Adrenal gland (tissue), 12 donors: ENCODE data around the gene MATK. TPM values are rescaled to one million over a fixed set of nuclear protein-coding genes. Genes with fewer than 3 reads are reported as not detected.

Experiments
- DNase-seq, 7 donors: peaks; one replicate each; pipeline ENCODE4 v3.0.0-alpha.2; 2019 to 2020
- H3K27ac ChIP-seq, 5 donors: fragments of 200-600 bp; sonication (generic) in 4 of 5; 1 replicate in 3 of 5; 2 replicates in 2 of 5; pipeline versions ENCODE4 v1.5.1 to v1.8.0; 2016 to 2020; ENCODE audit warnings: mild to moderate bottlenecking in 1 of 5
- H3K27me3 ChIP-seq: fragments of 200-600 bp; 2 replicates; pipeline ENCODE4 v1.8.0; 2021
- H3K36me3 ChIP-seq, 2 donors: fragments of 200-600 bp; replicated peaks in 1 of 2; 1 replicate in 1 of 2; 2 replicates in 1 of 2; pipeline versions ENCODE4 v1.5.1 to v1.8.0; 2018 to 2022
- H3K4me1 ChIP-seq, 2 donors: fragments of 200-600 bp; replicated peaks in 1 of 2; 1 replicate in 1 of 2; 2 replicates in 1 of 2; pipeline versions ENCODE4 v1.5.1 to v1.8.0; 2018 to 2021
- H3K4me3 ChIP-seq, 4 donors: fragments of 200-600 bp; sonication (generic) in 3 of 4; one replicate each; pipeline ENCODE4 v1.5.1; 2016 to 2018
- H3K9me3 ChIP-seq, 3 donors: fragments of 200-600 bp; sonication (generic) in 1 of 3; replicated peaks in 1 of 3; 1 replicate in 2 of 3; 2 replicates in 1 of 3; pipeline versions ENCODE4 v1.5.1 to v1.8.0; 2016 to 2021
- POLR2A ChIP-seq, 2 donors: fragments of 450-650 bp; IDR thresholded peaks; one replicate each; pipeline ENCODE4 v1.6.1; 2017; ENCODE audit warnings: antibody characterized with exemption in 2 of 2, mild to moderate bottlenecking in 2 of 2, moderate library complexity in 1 of 2
- WGBS, 4 donors: extraction: QIAGEN DNeasy Blood & Tissue Kit in 2 of 4; methylation state at CpG; one replicate each; pipeline versions ENCODE4 v1.1.5 to v1.1.7; 2013 to 2017; 5-methylcytosine and 5-hydroxymethylcytosine counted together
- intact Hi-C, 2 donors: fragments of 100-400 bp; cut with DNase I; formaldehyde crosslinking; loops; one replicate each; pipeline versions ENCODE4 v1.14.1 to v1.15.0; 2022 to 2023
- polyA plus RNA-seq, 3 donors: library from polyadenylated mRNA; stranded (reverse); fragments of 200-250 nt in 2 of 3; fragments of 350-450 nt in 1 of 3; fragmentation: Illumina TruSeq in 1 of 3; extraction: RNeasy Lipid Tissue Mini Kit (QIAGEN cat#74804) in 1 of 3; gene quantifications; one replicate each; pipeline ENCODE4 v1.2.3, GENCODE V29; 2013 to 2014
- total RNA-seq, 9 donors: library from RNA; depleted of rRNA in 4 of 9; stranded (reverse); fragments of >200 nt in 4 of 9; fragments of 120-200 nt in 1 of 9; fragmentation: NEBNext Ultra II Directional in 1 of 9; extraction: Animal tissue kit (Norgen Biotek cat#: 25700) in 1 of 9; gene quantifications; one replicate each; pipeline versions ENCODE4 v1.1.0 to v1.2.4, GENCODE V29; 2013 to 2023
- TF ChIP-seq, protein P1 (sequence below), 6 experiments: fragments of 450-650 bp in 4 of 6; fragments of 200-600 bp in 2 of 6; sonication (generic) in 1 of 6; IDR thresholded peaks; 1 replicate in 5 of 6; 2 replicates in 1 of 6; pipeline versions ENCODE4 v1.5.1 to v1.8.0; 2016 to 2021; ENCODE audit warnings: antibody characterized with exemption in 6 of 6, mild to moderate bottlenecking in 2 of 6, moderate library complexity in 1 of 6
- donor health status: healthy with polysubstance abuse.
- donor health status: Bipolar disorder and iron deficiency.
- donor health status: DM: yes; HTN: yes; CAD: no.
- donor health status: DM: no; HTN: no; CAD: no.
- donor health status: DM: no; HTN: no; CAD: no.
- donor health status: DM: yes; HTN: yes; CAD: no.

The MATK gene
- total and polyA plus RNA-seq, 12 donors: 0.26 to 20.7 (median 1.4) TPM

DNA sequence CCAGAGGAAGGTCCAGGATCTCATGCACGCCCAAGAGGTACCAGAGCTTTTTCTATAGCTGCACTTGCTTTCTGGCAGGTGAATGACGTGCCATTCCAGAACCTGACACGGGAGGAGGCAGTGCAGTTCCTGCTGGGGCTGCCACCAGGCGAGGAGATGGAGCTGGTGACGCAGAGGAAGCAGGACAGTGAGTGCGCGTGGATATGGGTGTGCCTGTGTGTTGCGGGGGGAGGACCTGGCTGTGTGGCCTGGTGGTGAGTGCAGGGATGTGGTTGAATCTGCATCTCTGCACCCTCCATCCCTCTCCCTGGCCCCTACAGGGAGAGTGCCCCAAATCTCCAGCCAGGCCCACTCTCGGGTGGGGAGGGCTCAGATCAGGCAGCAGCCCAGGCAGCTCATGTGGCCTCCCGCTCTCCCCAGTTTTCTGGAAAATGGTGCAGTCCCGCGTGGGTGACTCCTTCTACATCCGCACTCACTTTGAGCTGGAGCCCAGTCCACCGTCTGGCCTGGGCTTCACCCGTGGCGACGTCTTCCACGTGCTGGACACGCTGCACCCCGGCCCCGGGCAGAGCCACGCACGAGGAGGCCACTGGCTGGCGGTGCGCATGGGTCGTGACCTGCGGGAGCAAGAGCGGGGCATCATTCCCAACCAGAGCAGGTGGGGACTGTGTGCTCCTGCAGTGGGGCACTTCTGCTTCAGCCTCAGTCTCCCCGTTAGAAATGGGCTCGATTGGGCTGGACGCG, 47.5 kb downstream of the MATK start:
- 86 to 91% (median 88%) methylated on average over 15 to 32 of the region's 32 CpGs for WGBS, 4 donors
- Histone ChIP-seq H3K4me3 (no peak overlapping the region), H3K27ac (no peak overlapping the region), H3K9me3 (no peaks in the 10 kb centered on the region), H3K27me3 (no peaks in the 10 kb centered on the region), H3K4me1 (no peaks in the 10 kb centered on the region), H3K36me3 (no peaks in the 10 kb centered on the region)
- intact Hi-C loops: no loop called here
- TF ChIP-seq, protein P1, sequence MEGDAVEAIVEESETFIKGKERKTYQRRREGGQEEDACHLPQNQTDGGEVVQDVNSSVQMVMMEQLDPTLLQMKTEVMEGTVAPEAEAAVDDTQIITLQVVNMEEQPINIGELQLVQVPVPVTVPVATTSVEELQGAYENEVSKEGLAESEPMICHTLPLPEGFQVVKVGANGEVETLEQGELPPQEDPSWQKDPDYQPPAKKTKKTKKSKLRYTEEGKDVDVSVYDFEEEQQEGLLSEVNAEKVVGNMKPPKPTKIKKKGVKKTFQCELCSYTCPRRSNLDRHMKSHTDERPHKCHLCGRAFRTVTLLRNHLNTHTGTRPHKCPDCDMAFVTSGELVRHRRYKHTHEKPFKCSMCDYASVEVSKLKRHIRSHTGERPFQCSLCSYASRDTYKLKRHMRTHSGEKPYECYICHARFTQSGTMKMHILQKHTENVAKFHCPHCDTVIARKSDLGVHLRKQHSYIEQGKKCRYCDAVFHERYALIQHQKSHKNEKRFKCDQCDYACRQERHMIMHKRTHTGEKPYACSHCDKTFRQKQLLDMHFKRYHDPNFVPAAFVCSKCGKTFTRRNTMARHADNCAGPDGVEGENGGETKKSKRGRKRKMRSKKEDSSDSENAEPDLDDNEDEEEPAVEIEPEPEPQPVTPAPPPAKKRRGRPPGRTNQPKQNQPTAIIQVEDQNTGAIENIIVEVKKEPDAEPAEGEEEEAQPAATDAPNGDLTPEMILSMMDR (IDR thresholded peaks at IDR 0.05): no peak
- no peak for TF ChIP-seq POLR2A (IDR thresholded peaks at IDR 0.05)
- DNase-seq: no peak

- no peak overlapping the region for H3K27ac ChIP-seq
- TF ChIP-seq, protein P1 (IDR thresholded peaks at IDR 0.05): no peak
- TF ChIP-seq POLR2A (IDR thresholded peaks at IDR 0.05): no peak
- H3K4me1 ChIP-seq: no peaks in the 10 kb centered on the region
- no peaks in the 10 kb centered on the region for H3K36me3 ChIP-seq
- intact Hi-C loops: no loop called here
- H3K9me3 ChIP-seq: no peaks in the 10 kb centered on the region
- H3K4me3 ChIP-seq: no peak overlapping the region
- WGBS, 4 donors: 52 to 67% (median 63%) methylated on average over 8 to 10 of the region's 10 CpGs
- H3K27me3 ChIP-seq: no peaks in the 10 kb centered on the region
- DNase-seq: no peak
Observed at GRCh38 chr19:3737487-3738205, 48.5 kb downstream of the MATK start.

DNA sequence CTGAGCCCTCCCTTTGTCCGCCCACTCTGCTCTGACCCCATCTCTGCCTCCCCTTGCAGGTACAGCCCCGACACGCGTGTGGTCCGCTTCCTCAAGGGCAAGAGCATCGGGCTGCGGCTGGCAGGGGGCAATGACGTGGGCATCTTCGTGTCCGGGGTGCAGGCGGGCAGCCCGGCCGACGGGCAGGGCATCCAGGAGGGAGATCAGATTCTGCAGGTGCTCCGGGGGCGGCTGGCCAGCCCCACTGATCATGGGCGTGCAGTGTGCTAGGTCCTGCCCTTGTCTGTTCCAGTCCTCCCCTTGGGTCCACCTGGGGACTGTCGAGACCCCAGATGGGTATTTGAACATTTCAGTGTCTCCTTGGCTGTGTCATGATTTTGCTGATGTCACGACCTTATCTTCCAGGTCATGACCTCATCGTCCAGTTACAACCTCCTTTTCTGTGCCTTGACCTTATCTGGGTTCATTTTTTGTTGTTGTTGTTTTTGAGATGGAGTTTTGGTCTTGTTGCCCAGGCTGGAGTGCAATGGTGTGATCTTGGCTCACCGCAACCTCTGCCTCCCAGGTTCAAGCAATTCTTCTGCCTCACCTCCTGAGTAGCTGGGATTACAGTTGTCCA, 50.0 kb downstream of the MATK start:
- H3K4me3 ChIP-seq: no peak overlapping the region
- TF ChIP-seq, protein P1 (IDR thresholded peaks at IDR 0.05): no peak
- TF ChIP-seq POLR2A (IDR thresholded peaks at IDR 0.05): no peak

GRCh38 chr19:3734310-3734600, 51.9 kb downstream of the MATK start:
- TF ChIP-seq, protein P1 (IDR thresholded peaks at IDR 0.05): no peak
- TF ChIP-seq POLR2A (IDR thresholded peaks at IDR 0.05): no peak
- intact Hi-C loops: no loop called here
- H3K4me1 ChIP-seq: no peaks in the 10 kb centered on the region
- H3K27me3 ChIP-seq: no peaks in the 10 kb centered on the region
- no peaks in the 10 kb centered on the region for H3K36me3 ChIP-seq
- DNase-seq: no peak
- H3K9me3 ChIP-seq: no peaks in the 10 kb centered on the region
- 79 to 89% (median 85%) methylated on average over 4 to 14 of the region's 14 CpGs for WGBS, 4 donors
- no peak overlapping the region for H3K27ac ChIP-seq
- H3K4me3 ChIP-seq: no peak overlapping the region

More for the DNA sequence above, 50.0 kb downstream of the MATK start:
- no peak overlapping the region for H3K27ac ChIP-seq
- H3K27me3 ChIP-seq: no peaks in the 10 kb centered on the region
- H3K9me3 ChIP-seq: no peaks in the 10 kb centered on the region
- no peaks in the 10 kb centered on the region for H3K36me3 ChIP-seq
- intact Hi-C loops: no loop called here
- H3K4me1 ChIP-seq: no peaks in the 10 kb centered on the region
- DNase-seq: no peak
- 66 to 78% (median 73%) methylated on average over 5 to 21 of the region's 21 CpGs for WGBS, 4 donors
